Astrocyte of the spinal cord (primary cell): Measurements from ENCODE around the gene TAS2R40.
"Not testable (repeated sequence)": the region's sequence is repeated elsewhere in the genome, so short reads cannot be mapped to it uniquely, and the experiment has no call there.

ENCODE experiments used
- DNase-seq: peaks from one replicate; pipeline ENCODE4 v3.0.0; 2011; ENCODE audit warnings: low read depth, low spot score
- H3K4me3 ChIP-seq: 2 replicates; pipeline ENCODE4 v1.5.1; 2011; ENCODE audit warnings: low read depth, mild to moderate bottlenecking, low read length, moderate library complexity
- CTCF ChIP-seq: IDR thresholded peaks from 2 replicates; pipeline ENCODE4 v1.5.1; 2012; ENCODE audit warnings: low read depth, mild to moderate bottlenecking, low read length, inconsistent platforms
- in situ Hi-C: cut with HindIII; loops from 2 replicates; pipeline ENCODE4 v1.10.0; 2017; ENCODE audit warnings: low sequenced_read_pairs

Gene TAS2R40

GRCh38 chr7:143263266-143264195 lies 41.7 kb downstream of the TAS2R40 start, which contains the start of gene GSTK1:
GSTK1 (plus strand) TSS chr7:143263441; CDS start chr7:143263514, 73 bp downstream.
- in situ Hi-C loops: no loop called here
- H3K4me3 ChIP-seq: peak within 1 kb of the TSS; percentile 82
- peak; percentile 65 for DNase-seq
- TF ChIP-seq CTCF: no peak

- in situ Hi-C loops, DNase-seq: not testable (repeated sequence)
- peak overlapping the region; percentile 82 for H3K4me3 ChIP-seq
Measured at GRCh38 chr7:143264196-143264568, 42.3 kb downstream of the TAS2R40 start.

- no peak for DNase-seq
- H3K4me3 ChIP-seq: no peak overlapping the region
- in situ Hi-C loops: no loop called here
- no peak for TF ChIP-seq CTCF
Measured at GRCh38 chr7:143265017-143265693, 43.3 kb downstream of the TAS2R40 start.

- in situ Hi-C loops: no loop called here
- no peak overlapping the region for H3K4me3 ChIP-seq
- no peak for TF ChIP-seq CTCF
- DNase-seq: no peak
Measured at GRCh38 chr7:143269251-143269650, 47.4 kb downstream of the TAS2R40 start.

GRCh38 chr7:143271240-143271639 lies 49.4 kb downstream of the TAS2R40 start:
- H3K4me3 ChIP-seq: no peak overlapping the region
- no peak for TF ChIP-seq CTCF
- no peak for DNase-seq
- in situ Hi-C loops: no loop called here
